TTC549 (cell line): Measurements from ENCODE around the gene KIR3DL2.
"Not testable (repeated sequence)": the region's sequence is repeated elsewhere in the genome, so short reads cannot be mapped to it uniquely, and the experiment has no call there.

Experiments used
- FAIRE-seq: peaks from 2 replicates; lab custom pipeline; 2012; peaks lifted over from hg19 to GRCh38; lab: Jason Lieb, UNC

The KIR3DL2 gene

DNA sequence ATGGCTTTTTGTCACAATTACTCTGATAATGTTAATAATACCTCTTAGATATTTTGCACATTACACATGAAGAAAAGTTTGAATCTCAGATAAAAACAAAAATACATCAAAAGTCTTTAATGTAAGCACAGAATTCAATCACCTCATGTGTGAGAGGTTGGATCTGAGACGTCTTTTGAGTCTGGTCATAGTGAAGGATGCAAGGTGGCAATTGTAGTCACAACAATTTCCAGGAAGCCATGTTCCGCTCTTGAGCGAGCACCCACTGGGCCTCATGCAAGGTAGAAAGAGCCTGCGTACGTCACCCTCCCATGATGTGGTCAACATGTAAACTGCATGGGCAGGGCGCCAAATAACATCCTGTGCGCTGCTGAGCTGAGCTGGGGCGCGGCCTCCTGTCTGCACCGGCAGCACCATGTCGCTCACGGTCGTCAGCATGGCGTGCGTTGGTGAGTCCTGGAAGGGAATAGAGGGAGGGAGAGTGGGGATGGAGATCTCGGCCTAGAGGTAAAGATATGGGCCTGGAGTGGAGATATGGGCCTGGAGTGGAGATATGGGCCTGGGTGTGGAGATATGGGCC lies at the start of gene KIR3DL2:
KIR3DL2 (plus strand) TSS at position 383 of the 580 bp plus-strand sequence; CDS start at position 416, 33 bp downstream.
- FAIRE-seq, result not testable (repeated sequence)

DNA sequence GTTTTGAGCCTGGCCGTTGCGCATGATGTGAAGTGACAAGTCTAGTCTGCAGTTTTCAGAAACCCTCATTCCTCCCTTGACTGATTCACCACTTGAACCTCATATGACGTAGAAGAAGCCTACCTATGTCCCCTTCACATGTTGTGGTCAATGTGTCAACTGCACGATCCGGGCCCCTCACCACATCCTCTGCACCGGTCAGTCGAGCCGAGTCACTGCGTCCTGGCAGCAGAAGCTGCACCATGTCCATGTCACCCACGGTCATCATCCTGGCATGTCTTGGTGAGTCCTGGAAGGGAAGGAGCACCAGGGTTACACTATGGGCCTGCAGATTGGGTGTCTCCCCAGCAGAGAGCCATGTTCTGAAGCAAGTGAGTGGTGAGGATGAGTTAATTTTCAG lies 46.8 kb upstream of the KIR3DL2 start, which contains the start of gene KIR2DL4:
KIR2DL4 (plus strand) TSS at position 201 of the 400 bp plus-strand sequence; CDS start at position 243, 42 bp downstream.
- FAIRE-seq, result no peak

DNA sequence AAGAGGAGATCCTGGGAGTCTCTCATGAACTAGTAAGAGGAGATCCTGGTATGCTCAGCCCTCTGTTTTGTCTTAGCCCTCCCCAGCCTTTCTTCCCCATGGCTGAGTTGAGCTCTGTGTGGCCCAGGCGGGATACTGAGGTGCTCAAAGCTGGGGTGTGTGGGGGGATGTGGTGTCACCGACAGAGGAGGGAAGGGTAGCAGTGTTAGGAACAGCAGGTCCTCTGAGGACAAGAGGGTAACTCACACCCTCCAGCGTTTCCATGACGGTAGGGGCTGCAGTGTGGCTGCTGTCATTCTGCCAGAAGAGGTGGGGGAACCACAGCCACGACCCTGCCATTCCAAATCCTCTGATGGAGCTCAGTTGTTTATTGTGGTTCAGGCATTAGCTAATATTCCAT lies 46.1 kb upstream of the KIR3DL2 start:
- FAIRE-seq, result no peak

DNA sequence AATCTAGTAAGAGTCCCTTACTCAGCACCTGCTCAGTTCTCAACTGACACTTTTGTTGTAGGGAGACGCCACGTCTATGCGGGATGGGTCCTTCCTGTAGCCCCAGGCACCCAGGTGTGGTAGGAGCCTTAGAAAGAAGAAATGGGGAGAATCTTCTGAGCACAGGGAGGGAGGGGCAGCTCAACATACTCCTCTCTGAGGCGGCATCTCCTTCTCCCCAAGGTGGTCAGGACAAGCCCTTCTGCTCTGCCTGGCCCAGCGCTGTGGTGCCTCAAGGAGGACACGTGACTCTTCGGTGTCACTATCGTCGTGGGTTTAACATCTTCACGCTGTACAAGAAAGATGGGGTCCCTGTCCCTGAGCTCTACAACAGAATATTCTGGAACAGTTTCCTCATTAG lies 45.7 kb upstream of the KIR3DL2 start:
- FAIRE-seq, result no peak

DNA sequence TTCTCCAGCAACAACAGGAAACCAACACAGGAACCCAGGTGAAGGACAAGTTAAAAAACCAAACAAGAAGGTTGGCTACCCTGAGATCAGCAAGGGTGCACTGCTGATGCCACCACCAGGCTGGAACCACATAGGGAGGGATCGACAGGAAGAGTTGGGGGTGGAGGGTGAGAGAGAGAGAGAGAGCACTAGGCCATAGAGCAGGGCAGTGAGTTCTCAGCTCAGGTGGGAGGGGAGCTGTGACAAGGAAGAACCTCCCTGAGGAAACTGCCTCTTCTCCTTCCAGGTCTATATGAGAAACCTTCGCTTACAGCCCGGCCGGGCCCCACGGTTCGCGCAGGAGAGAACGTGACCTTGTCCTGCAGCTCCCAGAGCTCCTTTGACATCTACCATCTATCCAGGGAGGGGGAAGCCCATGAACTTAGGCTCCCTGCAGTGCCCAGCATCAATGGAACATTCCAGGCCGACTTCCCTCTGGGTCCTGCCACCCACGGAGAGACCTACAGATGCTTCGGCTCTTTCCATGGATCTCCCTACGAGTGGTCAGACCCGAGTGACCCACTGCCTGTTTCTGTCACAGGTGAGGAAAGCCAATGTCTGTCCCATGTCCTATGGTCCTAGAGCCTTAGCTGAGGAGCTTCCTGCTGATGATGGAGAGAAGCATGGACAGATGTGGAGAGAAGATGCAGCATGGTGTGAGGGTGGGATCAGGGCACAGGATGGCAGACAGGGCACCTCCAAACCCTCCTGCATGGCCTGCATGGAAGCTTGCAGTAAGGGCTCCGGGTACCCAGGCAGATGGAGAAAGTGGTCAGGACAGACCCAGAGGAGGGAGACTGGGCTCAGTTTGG lies 44.4 kb upstream of the KIR3DL2 start:
- FAIRE-seq, result no peak

DNA sequence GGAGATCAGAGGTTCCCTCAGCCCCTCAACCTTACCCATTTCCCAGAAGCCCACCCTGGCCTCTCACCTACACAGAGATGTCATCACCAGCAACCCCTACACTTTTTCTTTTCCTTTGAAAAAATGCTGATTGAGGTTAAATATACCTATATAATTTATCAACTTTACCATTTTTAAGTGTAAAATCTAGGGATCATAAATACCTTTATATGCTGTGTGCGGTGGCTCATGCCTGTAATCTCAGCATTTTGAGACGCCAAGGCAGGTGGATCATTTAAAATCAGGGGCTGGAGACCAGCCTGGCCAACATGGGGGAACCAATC lies 43.8 kb upstream of the KIR3DL2 start:
- no peak for FAIRE-seq

DNA sequence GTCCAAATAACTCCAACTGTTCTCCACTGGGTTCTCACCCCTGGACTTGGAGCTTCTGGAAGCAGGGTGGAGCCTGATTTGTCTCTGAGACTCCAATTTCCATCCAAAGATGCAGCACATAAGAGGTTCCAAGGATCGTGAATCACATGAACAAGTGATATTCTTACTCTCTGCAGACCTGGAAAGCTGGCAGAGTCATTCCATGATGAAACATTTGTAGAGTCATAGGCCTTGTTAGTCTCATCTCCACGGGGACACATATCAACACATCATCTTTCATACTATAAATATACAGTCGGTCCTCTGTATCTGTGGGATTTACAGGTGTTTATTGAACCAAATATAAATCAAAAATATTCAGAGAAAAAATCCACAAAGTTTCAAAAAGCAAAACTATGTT lies 35.7 kb upstream of the KIR3DL2 start:
- FAIRE-seq, result not testable (repeated sequence)

DNA sequence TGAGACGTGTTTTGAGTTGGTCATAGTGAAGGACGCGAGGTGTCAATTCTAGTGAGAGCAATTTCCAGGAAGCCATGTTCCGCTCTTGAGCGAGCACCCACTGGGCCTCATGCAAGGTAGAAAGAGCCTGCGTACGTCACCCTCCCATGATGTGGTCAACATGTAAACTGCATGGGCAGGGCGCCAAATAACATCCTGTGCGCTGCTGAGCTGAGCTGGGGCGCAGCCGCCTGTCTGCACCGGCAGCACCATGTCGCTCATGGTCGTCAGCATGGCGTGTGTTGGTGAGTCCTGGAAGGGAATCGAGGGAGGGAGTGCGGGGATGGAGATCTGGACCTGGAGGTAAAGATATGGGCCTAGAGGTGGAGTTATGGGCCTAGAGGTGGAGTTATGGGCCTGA lies 34.0 kb upstream of the KIR3DL2 start, which contains the start of gene KIR3DL1:
KIR3DL1 (plus strand) TSS at position 218 of the 400 bp plus-strand sequence.
- not testable (repeated sequence) for FAIRE-seq

DNA sequence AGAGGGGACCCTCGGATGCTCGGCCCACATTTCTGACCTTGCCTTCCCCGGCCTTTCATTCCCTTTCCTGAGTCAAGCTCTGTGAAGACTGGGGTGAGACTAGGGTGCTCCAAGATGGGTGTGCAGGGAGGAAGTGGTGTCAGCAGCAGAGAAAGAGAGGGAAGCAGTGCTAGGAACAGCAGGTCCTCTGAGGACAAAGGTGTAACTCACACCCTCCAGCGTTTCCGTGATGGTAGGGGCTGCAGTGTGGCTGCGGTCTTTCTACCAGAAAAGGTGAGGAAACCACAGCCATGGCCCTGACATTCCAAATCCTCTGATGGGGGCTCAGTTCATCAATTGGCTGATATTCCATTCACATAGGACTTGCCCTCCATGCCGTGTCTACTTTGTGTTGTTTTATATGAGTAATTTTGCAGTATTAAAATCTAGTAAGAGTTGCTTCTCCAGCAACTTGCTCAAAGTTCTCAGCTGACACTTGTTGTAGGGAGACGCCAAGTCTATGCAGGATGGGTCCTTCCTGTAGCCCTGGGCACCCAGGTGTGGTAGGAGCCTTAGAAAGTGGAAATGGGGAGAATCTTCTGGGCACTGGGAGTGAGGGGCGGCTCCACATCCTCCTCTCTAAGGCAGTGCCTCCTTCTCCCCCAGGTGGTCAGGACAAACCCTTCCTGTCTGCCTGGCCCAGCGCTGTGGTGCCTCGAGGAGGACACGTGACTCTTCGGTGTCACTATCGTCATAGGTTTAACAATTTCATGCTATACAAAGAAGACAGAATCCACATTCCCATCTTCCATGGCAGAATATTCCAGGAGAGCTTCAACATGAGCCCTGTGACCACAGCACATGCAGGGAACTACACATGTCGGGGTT lies 32.3 kb upstream of the KIR3DL2 start:
- no peak for FAIRE-seq

DNA sequence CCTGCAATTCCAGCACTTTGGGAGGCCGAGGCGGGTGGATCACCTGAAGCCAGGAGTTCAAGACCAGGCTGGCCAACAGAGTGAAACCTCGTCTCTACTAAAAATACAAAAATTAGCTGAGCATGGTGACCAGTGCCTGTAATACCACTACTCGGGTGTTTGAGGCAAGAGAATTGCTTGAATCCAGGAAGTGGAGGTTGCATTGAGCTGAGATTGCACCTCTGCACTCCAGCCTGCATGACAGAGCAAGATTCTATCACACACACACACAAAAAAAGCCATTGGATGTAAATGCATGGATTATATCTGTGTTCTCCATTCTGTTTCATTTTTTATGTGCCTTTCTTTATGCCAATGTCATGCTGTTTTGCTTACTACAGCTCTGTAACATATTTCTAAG lies 25.8 kb upstream of the KIR3DL2 start:
- FAIRE-seq, result not testable (repeated sequence)

DNA sequence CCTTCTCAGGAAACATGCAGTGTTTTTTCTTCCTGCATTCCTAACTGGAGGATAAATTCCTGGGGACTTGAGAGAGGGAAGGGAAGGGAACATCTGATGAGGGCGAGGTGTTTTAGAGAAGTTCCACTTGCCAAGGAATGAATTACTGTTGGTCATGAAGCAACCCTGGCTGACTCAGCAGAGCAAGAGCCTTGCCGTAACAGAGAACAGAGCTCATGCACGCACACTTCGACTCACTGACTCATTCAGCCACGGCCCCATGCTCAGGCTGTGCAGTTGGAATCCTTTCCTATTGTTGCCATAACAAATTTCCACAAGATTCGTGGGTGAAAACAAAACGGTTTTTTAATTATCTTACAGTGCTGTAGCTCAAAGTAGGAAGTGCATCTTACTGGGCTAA lies 24.9 kb upstream of the KIR3DL2 start:
- FAIRE-seq, result not testable (repeated sequence)

DNA sequence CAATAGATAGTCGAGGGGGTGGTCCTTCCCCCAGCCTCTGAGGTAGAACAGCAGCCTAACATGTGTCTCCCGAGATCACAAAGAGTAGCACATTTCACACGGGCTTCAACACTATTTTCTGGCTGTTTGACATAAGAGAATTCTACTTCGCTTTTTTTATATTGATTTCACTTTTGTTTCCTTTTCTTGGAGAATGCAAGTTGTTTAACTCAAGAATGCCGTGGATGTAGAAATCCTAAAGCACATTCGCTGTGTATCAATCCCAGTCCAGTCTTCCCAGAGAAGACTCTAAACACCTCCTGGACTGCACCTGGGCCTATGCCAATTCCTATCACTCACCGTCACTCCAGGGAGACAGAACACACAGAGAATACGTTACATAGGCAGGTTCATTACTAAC lies 22.2 kb upstream of the KIR3DL2 start:
- FAIRE-seq, result not testable (repeated sequence)

DNA sequence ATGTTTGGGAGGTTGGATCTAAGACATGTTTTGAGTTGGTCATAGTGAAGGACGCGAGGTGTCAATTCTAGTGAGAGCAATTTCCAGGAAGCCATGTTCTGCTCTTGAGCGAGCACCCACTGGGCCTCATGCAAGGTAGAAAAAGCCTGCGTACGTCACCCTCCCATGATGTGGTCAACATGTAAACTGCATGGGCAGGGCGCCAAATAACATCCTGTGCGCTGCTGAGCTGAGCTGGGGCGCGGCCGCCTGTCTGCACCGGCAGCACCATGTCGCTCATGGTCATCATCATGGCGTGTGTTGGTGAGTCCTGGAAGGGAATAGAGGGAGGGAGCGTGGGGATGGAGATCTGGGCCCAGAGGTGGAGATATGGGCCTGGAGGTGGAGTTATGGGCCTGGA lies 17.7 kb upstream of the KIR3DL2 start, which contains the start of gene KIR2DS4:
KIR2DS4 (plus strand) TSS at position 181 of the 400 bp plus-strand sequence.
- FAIRE-seq, result not testable (repeated sequence)

DNA sequence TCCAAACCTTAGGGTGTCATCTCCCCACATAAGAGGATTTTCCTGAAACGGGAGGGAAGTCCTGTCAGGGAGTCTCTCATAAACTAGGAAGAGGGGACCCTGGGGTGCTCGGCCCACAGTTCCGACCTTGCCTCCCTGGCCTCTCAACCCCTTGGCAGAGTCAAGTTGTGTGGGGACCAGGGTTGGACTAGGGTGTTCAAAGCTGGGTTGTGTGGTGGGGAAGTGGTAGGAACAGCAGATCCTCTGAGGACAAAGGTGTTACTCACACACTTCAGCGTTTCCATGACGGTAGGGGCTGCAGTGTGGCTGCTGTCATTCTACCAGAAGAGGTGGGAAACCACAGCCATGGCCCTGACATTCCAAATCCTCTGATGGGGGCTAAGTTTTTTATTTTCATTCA lies 15.1 kb upstream of the KIR3DL2 start:
- FAIRE-seq, result not testable (repeated sequence)

DNA sequence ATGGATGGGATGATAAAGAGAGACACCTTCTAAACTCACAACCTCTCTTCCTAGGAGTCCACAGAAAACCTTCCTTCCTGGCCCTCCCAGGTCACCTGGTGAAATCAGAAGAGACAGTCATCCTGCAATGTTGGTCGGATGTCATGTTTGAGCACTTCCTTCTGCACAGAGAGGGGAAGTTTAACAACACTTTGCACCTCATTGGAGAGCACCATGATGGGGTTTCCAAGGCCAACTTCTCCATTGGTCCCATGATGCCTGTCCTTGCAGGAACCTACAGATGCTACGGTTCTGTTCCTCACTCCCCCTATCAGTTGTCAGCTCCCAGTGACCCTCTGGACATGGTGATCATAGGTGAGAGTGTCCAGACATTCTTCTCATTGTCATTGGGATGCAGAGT lies 12.7 kb upstream of the KIR3DL2 start:
- not testable (repeated sequence) for FAIRE-seq

DNA sequence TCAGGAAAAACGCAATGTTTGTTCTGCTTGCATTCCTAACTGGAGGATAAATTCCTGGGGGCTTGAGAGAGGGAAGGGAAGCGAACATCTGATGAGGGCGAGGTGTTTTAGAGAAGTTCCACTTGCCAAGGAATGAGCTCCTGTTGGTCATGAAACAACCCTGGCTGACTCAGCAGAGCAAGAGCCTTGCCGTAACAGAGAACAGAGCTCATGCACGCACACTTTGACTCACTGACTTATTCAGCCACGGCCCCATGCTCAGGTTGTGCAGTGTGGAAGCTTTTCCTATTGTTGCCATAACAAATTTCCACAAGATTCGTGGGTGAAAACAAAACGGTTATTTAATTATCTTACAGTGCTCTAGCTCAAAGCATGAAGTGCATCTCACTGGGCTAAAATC lies 7.1 kb upstream of the KIR3DL2 start:
- FAIRE-seq, result not testable (repeated sequence)

DNA sequence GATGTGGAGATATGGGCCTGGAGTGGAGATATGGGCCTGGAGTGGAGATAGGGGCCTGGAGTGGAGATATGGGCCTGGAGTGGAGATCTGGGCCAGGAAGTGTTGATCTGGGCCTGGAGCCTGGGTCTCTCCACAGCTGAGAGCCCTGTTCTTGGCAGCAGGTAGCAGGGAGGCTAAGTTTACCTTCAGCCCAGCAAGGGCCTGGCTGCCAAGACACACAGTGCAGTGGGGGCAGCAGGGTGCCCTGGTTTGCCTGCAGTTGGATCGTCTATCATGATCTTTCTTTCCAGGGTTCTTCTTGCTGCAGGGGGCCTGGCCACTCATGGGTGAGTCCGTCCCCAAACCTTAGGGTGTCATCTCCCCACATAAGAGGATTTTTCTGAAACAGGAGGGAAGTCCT lies 687 bp downstream of the KIR3DL2 start:
- FAIRE-seq, result no peak

DNA sequence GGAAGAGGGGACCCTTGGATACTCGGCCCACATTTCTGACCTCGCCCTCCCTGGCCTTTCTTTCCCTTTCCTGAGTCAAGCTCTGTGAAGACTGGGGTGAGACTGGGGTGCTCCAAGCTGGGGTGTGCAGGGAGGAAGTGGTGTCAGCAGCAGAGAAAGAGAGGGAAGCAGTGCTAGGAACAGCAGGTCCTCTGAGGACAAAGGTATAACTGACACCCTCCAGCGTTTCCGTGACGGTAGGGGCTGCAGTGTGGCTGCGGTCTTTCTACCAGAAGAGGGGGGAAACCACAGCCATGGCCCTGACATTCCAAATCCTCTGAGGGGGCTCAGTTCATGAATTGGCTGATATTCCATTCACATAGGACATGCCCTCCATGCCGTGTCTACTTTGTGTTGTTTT lies 1.1 kb downstream of the KIR3DL2 start:
- FAIRE-seq, result no peak

DNA sequence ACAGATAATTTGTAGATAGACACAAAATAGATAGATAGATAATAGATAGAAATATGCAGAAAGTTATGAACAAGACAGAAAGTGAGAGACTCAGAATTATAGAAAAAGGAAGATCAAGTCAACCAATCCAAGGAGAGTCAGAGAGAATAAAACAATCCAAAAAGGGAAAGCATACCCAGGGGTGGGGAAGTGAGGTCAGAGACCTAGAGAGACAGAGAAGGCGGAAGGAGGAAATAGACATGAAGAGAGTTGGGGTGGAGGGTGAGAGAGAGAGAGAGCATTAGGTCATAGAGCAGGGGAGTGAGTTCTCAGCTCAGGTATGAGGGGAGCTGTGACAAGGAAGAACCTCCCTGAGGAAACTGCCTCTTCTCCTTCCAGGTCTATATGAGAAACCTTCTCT lies 5.0 kb downstream of the KIR3DL2 start:
- FAIRE-seq, result not testable (repeated sequence)

DNA sequence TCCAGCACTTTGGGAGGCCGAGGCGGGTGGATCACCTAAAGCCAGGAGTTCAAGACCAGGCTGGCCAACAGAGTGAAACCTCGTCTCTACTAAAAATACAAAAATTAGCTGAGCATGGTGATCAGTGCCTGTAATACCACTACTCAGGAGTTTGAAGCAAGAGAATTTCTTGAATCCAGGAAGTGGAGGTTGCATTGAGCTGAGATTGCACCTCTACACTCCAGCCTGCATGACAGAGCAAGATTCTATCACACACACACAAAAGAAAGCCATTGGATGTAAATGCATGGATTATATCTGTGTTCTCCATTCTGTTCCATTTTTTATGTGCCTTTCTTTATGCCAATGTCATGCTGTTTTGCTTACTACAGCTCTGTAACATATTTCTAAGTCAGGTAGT lies 8.2 kb downstream of the KIR3DL2 start:
- FAIRE-seq, result not testable (repeated sequence)

DNA sequence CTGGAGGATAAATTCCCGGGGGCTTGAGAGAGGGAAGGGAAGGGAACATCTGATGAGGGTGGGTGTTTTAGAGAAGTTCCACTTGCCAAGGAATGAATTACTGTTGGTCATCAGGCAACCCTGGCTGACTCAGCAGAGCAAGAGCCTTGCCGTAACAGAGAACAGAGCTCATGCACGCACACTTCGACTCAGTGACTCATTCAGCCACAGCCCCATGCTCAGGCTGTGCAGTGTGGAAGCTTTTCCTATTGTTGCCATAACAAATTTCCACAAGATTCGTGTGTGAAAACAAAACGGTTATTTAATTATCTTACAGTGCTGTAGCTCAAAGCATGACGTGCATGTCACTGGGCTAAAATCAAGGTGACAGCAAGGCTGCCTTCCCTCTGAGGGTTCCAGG lies 9.2 kb downstream of the KIR3DL2 start:
- not testable (repeated sequence) for FAIRE-seq

DNA sequence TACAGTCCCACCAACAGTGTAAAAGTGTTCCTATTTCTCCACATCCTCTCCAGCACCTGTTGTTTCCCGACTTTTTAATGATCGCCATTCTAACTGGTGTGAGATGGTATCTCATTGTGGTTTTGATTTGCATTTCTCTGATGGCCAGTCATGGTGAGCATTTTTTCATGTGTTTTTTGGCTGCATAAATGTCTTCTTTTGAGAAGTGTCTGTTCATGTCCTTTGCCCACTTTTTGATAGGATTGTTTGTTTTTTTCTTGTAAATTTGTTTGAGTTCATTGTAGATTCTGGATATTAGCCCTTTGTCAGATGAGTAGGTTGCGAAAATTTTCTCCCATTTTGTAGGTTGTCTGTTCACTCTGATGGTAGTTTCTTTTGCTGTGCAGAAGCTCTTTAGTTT lies 13.2 kb downstream of the KIR3DL2 start:
- FAIRE-seq, result not testable (repeated sequence)

DNA sequence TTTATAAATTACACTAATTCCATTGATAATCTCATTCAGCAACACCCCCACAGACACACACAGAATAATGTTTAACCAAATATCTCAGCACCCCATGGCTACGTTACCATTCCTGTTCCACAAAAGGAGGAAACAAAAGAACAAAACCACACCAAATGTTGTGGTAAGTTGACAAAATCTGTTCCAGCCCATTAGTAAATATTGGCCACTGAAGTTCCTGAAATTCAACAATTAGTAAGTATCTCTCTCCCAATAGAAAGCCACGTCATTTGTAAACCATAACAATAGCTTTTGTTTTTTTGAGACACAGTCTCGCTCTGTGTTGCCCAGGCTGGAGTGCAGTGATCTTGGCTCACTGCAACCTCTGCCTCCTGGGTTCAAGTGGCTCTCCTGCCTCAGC lies 21.5 kb downstream of the KIR3DL2 start:
- no peak for FAIRE-seq
